RPMI8226 (cell line): ENCODE data around the gene FADS6.

ENCODE experiments used
- DNase-seq: peaks from one replicate; pipeline ENCODE4 v3.0.0-alpha.2; 2015

Gene FADS6, protein sequence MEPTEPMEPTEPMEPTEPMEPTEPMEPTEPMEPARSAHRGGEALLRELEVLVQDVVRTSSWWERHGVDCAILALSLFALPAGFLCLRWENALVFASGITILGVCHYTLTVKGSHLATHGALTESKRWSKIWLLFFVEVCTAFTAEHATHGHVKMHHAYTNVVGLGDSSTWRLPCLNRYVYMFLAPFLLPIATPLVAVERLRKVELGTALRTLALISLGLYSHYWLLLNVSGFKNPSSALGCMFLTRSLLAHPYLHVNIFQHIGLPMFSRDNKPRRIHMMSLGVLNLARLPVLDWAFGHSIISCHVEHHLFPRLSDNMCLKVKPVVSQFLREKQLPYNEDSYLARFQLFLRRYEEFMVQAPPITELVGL

DNA sequence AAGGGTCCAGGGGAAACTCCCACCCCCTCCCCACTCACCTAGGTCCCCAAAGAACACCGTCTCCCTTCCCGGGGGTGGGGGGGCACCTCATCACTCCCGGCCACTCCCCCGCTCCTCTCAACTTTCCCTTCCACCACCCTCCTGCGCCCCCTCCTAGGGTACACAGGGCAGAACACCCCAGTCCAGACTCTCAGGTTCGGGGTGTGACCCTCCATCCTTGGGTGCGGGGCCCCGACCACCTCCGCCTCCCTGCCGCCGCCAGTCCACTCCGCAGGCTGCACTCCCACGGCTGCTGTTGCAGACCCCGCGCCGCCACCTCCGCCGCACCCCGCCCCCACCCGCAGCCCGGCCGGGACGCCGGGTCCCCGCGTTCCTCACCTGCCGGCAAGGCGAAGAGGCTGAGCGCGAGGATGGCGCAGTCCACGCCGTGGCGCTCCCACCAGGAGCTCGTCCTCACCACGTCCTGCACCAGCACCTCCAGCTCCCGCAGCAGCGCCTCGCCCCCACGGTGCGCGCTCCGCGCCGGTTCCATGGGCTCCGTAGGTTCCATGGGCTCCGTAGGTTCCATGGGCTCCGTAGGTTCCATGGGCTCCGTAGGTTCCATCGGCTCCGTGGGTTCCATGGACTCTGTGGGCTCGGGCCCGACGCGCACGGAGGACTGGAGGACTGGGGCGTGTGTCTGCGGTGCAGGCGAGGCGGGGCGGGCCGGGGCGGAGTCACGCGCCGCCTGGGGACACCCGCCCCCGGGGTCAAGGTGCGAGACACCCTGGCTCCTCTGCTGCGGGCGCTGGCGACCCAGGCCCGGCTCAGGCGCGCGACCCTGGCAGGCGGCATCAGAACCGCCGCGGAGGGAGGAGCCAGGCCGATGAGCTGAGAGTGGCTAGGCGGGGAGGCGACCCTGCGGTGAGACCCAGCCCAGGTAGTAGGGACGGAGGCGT is at the start of gene FADS6:
Gene FADS6, minus strand, starts transcription at position 660 of the 938 bp plus-strand sequence. Its CDS starts 38 bp downstream, at position 622.
- DNase-seq, result no peak

DNA sequence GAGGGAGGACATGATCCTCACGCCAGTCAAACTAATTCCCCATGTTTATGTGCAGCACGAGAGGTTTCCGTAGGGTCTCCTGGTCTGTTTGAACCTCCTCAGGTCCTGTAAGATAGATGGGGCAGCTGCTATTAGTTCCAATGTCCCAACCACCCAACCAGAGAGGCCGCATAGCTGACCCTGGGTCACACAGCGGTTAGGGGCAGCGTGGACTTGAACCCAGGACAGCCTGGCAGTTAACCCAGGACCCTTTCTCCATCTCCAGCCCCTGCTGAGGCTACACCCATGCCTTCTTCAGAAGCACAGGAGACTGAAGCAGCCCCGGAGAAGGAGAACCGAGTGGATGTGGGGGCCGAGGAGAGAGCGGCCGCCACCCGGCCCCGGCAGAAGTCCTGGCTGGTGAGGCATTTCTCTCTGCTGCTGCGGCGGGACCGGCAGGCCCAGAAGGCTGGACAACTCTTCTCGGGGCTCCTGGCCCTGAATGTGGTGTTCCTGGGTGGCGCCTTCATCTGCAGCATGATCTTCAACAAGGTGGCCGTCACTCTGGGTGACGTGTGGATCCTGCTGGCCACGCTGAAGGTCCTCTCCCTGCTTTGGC is 47.8 kb upstream of the FADS6 start:
- no peak for DNase-seq

GRCh38 chr17:74939534-74939933 is 46.1 kb upstream of the FADS6 start:
- no peak for DNase-seq

GRCh38 chr17:74938194-74938950 is 44.9 kb upstream of the FADS6 start:
- DNase-seq, result no peak

GRCh38 chr17:74937064-74938051 is 43.9 kb upstream of the FADS6 start:
- no peak for DNase-seq

DNA sequence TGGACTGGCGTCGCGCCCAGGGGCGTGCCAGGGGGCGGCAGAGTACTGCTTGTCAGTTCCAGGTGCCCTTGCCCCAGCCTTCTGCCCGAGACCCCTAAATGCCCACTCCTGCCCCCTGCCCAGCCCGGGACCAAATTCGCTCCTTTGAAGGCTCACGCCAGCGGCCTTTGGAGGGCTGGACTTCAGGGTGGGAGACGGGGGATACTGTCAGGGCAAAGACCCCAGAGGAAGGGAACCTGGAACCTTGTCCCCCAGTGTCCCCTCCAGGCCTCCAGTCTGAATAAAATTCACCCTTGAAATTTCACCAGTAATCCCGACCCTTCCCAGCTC is 43.0 kb upstream of the FADS6 start:
- DNase-seq, result no peak

DNA sequence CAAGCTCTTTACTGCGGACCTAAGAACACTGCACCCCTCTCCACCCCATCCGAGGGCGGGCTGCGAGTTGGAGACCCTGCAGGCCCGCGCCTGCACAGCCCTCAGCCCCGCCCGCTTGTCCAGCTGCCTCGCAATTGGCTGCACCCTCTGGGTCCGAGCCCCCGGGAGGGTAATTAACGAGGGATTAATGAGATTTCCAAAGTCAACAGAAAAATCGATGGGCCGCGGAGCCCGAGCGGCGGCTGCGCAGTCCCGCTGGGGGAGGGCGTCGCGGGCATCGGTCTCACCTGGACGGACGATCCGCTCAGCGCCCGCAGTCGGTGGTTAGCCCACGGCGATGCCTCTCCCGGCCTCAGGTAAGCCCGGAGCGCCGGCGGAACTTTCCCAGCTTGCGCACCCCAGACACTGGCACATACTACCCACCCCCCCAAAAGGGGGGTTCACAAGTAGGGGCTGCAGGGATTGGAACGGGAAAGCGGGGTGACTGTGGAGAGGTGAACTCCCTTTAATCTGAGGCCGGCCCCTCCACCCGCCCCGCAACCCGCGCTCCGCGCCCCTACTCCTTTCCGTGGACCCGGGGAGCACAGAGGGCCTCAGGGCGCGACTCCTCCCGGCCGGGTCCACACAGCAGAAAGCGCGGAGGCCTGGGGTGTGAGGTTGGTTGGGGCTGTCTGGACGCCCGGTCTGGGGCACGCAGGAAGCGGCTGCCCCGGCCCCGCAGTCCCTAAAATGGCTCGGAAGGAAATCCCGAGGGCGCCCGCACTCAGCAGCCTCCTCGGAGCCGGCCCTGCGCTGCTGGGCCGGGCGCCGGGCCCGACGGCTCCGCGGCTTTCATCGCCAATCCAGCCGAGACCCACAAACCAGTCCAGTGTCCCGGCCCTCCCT is 42.4 kb upstream of the FADS6 start, which contains the start of gene OTOP3:
Gene OTOP3, plus strand, starts transcription at position 314 of the 885 bp plus-strand sequence. Its CDS starts 24 bp downstream, at position 338.
- no peak for DNase-seq

DNA sequence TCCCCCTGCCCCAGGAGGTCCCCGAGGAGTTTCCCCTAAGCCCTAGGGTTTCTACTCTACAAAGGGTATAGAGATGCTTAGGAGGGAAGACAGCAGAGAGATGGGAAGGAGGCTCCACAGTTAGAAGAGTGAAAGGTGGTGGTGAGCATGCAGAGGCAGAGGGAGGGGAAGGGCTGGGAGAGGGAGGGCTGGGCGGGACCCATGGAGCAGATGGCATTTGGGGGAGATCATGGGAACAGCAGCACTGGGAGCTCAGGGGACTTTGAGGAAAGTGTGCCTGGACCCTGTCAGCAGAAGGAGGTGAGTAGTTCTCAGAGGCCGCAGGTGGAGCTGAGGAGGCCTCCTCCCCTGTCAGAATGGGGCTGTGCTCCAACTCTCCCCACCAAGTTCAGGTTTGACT is 41.6 kb upstream of the FADS6 start:
- DNase-seq, result no peak

DNA sequence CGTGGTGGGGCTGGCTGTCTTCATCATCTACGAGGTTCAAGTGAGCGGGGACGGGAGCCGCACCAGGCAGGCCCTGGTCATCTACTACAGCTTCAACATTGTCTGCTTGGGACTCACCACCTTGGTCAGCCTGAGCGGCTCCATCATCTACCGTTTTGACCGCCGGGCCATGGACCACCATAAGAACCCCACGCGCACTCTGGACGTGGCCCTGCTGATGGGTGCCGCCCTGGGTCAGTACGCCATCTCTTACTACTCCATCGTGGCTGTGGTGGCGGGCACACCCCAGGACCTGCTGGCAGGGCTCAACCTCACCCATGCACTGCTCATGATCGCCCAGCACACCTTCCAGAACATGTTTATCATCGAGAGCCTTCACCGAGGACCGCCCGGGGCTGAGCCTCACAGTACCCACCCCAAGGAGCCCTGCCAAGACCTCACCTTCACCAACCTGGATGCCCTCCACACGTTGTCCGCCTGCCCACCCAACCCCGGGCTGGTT is 37.2 kb upstream of the FADS6 start:
- DNase-seq, result no peak

DNA sequence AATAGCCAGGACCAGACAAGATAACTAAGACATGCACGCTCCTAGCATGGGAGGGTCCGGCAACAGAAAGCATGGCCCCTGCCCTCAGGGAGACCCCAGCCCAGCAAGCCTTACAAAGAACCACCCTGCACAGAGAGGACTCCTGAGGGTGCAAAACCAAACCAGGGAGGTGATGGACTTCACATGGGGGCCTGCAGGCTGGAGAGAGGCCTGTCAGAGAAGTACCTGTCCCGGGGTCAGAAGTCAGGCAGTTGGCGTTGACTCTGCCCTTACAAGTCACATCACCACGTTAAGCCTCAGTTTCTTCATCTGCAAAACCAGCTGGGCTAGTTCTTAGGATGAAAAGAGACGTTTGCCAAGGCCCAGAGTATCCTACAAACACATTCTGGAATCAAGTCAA is 35.4 kb upstream of the FADS6 start:
- DNase-seq, result no peak

- no peak for DNase-seq
Measured at GRCh38 chr17:74925242-74925641, 31.8 kb upstream of the FADS6 start.

DNA sequence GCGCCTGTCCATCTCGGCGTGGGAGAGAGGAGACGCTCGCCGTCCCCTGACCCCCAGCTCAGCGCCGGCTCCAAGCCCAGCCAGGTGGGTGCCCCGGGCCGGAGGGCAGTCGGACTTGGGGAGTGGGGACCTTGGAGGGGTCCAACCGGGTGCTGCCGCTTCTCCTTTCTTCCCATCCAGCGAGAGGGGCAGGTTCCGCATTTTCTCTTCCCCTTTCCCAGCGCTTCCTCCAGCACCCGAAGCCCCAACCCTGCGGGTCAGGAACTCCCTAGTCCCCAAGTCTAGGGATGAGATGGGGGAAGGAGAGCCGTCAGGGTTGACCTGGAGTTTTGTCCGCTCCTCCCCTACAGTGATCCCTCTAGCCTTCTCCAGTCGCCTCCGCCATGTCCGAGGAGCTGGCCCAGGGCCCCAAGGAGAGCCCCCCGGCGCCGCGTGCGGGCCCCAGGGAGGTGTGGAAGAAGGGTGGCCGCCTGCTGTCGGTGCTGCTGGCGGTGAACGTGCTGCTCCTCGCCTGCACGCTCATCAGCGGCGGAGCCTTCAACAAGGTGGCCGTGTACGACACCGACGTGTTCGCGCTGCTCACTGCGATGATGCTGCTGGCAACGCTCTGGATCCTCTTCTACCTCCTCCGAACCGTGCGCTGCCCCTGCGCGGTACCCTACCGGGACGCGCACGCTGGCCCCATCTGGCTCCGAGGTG is 31.0 kb upstream of the FADS6 start, which contains the start of gene OTOP2:
Gene OTOP2, plus strand, starts transcription at position 24 of the 699 bp plus-strand sequence. Its CDS starts 360 bp downstream, at position 384.
- peak; percentile 22 for DNase-seq

DNA sequence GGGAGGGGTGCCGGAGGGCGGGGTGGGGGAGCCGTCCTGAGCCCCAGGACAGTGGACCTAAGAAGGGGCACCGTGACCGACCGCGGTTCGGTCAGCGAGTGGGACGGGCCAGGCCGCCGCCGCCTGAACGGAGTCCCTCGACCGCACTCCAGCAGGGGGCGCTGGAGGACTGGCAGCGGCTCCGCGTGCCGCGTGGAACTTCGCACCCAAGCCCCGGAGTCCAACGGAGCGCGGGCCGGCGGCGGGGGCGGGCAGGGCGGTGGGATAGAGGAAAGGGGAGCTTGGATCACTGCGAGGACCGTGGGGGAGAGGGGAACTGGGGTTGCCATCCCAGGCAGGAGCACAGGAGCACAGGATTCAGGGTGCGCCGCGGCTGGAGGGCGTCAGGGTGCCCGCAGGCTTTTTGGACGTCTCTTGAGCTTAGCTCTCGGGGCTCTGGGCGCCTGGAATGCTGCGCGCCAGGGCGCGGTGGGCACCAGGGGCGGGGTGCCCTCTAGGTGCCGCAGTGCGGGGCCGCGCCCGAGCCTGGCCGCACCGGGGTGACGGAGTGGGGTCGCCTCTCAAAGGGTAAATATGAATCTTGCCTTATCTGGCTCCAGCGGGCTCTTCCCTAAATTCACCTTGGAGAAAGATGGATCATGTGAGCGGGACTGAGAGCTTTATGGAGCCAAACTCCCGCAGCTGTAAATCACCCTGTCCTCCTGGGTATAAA is 30.3 kb upstream of the FADS6 start:
- DNase-seq, result peak; percentile 76

DNA sequence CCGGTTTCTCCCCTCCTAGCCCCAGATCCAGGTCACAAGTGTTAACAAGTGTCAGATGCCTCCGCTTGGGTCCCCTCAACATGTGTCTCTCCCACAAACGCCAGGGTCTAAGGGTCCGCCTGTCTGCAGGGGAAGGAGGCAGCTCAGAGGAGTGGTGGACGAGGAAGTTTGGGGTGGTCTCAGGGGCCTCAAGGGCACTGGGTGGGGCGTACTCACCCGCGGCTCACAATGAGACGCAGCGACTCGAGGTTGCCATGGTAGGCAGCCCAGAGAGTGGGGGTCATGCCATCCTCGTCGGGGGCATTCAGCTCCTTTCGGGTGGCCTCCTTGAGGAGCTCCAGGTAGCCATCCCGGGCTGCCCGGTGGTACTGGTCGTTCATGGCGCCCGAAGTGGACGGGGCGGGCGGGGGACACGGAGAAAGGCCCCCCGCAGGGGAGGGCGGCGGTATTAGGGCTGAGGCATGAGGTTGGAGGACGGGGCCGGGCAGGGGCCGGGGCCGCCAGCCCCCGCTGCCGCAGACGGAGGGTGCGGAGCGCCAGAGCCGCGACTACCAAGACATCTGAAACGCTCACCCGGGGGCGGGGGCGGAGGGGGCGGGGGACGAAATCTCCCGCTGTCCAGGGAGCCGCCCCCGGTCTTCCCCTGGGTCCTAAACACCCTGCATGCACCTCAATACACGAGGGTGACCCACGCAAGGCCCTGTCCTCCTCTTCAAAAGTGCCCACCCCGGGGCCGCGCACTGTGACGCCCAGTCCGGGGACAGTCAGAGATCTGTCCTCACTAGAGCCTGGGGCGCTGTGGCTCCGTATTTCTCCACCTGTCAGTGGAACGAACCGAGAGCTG is 29.5 kb upstream of the FADS6 start, which contains the start of gene USH1G:
Gene USH1G, minus strand, starts transcription at position 562 of the 844 bp plus-strand sequence. Its CDS starts 182 bp downstream, at position 380.
- DNase-seq, result no peak

- DNase-seq, result no peak
Measured at GRCh38 chr17:74922172-74922571, 28.7 kb upstream of the FADS6 start.

DNA sequence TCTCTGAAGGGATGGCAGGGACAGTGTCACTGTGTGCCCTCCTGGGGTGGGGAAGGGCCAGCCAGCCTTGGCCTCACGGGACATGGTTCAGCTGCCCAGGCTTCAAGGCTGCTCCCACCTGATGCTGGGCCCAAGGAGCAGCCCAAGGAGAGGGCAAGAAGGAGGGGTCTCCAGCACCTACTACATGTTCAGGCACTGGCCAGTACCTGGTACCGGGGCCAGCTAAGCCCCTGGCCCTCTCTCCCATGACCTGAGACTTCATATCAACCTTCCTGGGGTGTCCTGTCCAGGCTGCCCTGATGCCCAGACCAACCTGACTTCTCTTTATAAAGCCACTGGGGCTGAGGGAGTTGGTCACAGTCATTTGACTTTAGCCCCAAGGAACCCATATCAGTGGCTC is 28.3 kb upstream of the FADS6 start:
- DNase-seq, result no peak

DNA sequence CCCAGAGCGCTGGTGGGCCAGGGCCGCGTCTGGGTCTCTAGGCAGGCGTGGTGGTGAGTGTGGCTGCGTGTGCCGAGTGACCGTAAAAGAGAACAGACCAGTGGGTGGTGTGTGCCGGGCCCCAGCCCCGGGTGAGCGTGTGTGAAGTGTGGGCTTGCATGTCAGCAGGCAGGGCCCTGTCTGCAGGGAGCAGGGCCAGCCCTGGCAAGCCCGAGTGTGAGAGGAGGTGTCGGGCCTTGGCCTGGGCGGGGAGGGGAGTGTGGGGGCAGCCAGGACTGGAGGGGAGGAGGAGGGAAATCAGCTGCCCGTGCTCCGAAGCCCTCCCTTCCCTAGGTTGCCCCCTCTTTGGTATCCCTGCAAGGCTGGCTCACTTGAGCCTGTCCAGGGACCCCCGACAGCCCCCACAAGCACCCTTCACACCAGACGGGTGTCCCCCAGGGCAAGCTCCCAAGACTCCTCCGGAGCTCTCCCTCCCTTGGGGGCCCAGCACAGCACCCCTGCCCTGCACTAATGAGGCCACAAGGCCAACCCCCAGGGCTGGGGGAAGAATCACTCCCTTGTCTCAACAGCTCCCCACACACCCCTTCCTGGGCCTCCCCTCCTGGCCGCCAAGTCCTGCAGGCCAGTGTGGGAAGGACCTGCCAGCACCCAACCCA is 27.7 kb upstream of the FADS6 start:
- DNase-seq, result no peak
